T-helper 1 cell treated with Interleukin-12 subunit alpha and Interleukin-12 subunit beta and Interleukin-4 antibody, amounts not matched to agents 30 μg/mL and 1 μg/mL, for 36 hours (primary cell): ENCODE data around the gene ERGIC1.

Experiments used
- H3K27ac Mint-ChIP-seq: one replicate; pipeline ENCODE4 v1.8.0; 2021; ENCODE audit warnings: mild to moderate bottlenecking, mixed read lengths
- H3K27me3 Mint-ChIP-seq: one replicate; pipeline ENCODE4 v1.8.0; 2021; ENCODE audit warnings: low read depth, mixed read lengths
- H3K36me3 Mint-ChIP-seq: one replicate; pipeline ENCODE4 v1.8.0; 2021; ENCODE audit warnings: low read depth, mixed read lengths
- H3K4me1 Mint-ChIP-seq: one replicate; pipeline ENCODE4 v1.8.0; 2021; ENCODE audit warnings: low read depth, mixed read lengths
- H3K4me3 Mint-ChIP-seq: one replicate; pipeline ENCODE4 v1.8.0; 2021; ENCODE audit warnings: mild to moderate bottlenecking, moderate library complexity, mixed read lengths
- H3K9me3 Mint-ChIP-seq: one replicate; pipeline ENCODE4 v1.8.0; 2021; ENCODE audit warnings: mixed read lengths

The ERGIC1 gene

DNA sequence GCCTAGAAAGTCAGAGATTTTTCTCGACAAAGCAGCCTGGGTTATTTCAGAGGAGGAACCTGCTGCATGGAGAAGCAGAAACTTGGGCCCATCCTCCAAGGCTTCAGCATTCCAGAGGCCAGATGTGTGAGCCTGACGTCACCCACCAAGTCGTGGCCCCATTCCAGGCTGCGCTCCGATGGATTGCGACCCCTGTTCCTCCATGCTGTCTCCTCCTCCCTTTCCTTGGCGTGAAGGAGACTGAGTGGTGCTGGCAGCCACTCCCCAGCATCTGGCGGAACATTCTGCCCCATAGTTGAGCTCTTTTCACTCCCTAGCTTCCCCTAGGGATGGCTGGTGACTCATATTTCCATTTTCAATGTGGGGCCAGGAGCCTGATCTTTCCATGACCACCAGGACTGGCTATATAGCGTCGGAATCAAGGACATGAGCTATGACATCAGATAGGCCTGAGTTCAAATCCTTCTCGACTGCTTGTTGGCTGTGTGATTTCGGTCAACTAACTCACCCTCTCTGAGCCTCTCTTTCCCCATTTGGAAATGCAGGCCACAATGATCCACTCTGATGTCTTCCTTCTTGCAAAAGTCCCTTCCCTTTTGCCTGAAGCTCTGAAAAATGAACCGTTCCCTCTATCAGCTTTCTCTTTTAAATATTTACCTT, 38.6 kb upstream of the ERGIC1 start:
- Mint-ChIP-seq H3K36me3 (no peaks in the 10 kb centered on the region), H3K27ac (no peak overlapping the region), H3K4me3 (no peak overlapping the region), H3K9me3 (no peaks in the 10 kb centered on the region), H3K27me3 (no peaks in the 10 kb centered on the region), H3K4me1 (peaks cover 9% of the 10 kb centered on the region)

GRCh38 chr5:172796306-172796705, 37.7 kb upstream of the ERGIC1 start:
- no peak overlapping the region for H3K4me3 Mint-ChIP-seq
- peaks cover 9% of the 10 kb centered on the region for H3K4me1 Mint-ChIP-seq
- no peaks in the 10 kb centered on the region for H3K9me3 Mint-ChIP-seq
- H3K27me3 Mint-ChIP-seq: no peaks in the 10 kb centered on the region
- no peak overlapping the region for H3K27ac Mint-ChIP-seq
- H3K36me3 Mint-ChIP-seq: no peaks in the 10 kb centered on the region

DNA sequence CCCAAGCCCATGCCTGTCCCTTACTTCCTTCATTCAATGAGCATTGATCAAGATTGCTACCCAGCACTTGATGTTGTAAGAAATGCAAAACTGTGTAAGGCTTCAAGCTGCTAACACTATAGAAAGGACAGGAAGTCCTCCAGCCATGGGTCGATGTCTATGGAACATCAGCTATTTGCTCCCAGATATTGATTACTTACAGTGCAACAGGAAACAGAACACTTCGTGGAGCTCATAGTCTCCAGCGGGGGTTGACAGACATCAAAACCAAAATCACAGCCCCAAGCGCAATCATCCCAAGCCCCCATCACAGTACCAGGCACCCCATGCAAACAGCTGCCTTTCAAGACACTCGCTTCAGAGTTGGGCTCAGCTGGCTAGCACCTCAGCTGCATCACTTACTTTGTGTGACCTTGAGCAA, 36.3 kb upstream of the ERGIC1 start:
- Mint-ChIP-seq H3K27me3 (no peaks in the 10 kb centered on the region), H3K4me3 (no peak overlapping the region), H3K4me1 (peaks cover 9% of the 10 kb centered on the region)

DNA sequence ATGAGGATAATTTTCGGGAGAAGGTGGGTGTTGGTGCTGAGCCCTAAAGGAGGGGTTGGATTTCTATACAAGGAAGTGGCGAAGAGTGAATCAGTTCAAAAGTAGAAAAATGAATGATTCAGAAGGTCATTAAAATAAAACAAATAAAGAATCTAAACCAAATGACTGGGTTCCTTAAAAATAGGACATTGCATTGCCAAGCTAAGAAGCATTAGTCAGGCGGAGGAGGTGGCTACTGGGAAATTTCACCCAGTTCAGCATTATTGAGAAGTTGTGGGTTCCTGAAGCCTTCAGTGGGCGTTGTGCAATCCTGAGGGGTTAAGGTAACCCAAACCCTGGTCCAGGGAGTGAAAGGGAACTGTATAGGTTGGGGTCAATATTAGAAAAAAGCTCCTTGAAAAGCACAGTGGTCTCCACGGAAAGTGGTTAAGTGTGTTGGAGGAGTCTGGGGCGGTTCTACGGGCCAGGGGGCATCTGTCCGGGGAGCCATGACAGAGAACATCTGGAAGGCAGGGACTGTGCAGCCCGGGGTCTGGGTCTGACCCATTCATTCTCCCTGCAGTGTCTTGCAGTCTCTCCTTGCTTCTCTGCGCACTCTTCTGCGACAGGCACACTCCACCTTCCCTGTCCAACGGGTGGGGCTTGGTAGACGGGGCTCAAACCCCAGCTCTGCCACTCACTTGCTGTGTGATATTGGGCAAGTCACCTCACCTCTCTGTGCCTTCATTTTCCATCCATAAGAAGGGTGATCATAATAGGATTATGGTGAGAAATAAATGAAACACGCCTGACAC, 35.4 kb upstream of the ERGIC1 start:
- Mint-ChIP-seq H3K4me1 (peaks cover 9% of the 10 kb centered on the region), H3K27me3 (no peaks in the 10 kb centered on the region), H3K36me3 (no peaks in the 10 kb centered on the region), H3K4me3 (no peak overlapping the region), H3K9me3 (no peaks in the 10 kb centered on the region), H3K27ac (no peak overlapping the region)

More for the DNA sequence above, 36.3 kb upstream of the ERGIC1 start:
- no peaks in the 10 kb centered on the region for H3K36me3 Mint-ChIP-seq
- no peaks in the 10 kb centered on the region for H3K9me3 Mint-ChIP-seq
- no peak overlapping the region for H3K27ac Mint-ChIP-seq

DNA sequence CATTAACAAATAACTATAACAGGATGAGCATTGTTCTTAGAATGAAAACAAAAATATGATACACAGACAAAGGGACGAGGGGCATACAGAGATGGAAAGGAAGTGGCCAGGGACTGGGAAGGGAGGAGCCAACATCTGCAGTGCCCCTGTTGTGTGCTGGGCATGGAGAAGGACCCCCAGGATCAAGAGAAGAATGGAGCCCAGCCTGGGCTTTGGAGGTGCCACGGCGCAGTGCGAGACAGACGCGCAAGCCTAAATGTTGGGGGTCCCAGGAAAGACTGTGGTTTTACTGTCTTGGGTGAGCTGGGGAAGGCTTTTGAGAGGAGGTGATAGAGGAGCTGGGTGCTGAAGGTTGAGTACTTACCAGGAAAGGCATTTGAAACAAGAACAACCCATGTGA, 34.6 kb upstream of the ERGIC1 start:
- no peaks in the 10 kb centered on the region for H3K36me3 Mint-ChIP-seq
- peaks cover 3% of the 10 kb centered on the region for H3K27me3 Mint-ChIP-seq
- no peaks in the 10 kb centered on the region for H3K9me3 Mint-ChIP-seq
- peaks cover 5% of the 10 kb centered on the region for H3K4me1 Mint-ChIP-seq
- no peak overlapping the region for H3K27ac Mint-ChIP-seq
- H3K4me3 Mint-ChIP-seq: no peak overlapping the region

DNA sequence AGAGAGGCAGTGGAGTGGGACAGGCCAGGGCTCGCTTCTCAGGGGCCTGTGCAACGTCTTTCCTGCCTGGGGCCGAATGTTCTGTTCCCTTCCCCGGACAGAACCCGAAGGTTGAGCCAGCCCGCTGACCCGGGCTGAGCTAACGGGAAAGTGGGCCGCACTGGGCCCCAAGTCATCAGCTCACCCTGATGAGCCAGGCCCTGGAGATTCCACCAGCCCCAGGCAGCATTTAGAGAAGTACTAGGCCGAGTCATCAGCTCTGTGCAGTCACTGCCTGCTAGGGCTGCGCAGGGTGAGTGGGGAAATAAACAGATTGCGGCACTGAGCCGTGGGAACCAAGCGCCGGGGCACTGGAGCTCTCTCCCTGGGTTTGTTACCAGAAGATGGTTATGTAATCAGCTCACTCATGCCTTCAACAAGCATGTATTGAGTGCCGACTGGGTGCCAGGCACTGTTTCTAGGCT, 33.9 kb upstream of the ERGIC1 start:
- no peak overlapping the region for H3K27ac Mint-ChIP-seq
- peaks cover 5% of the 10 kb centered on the region for H3K4me1 Mint-ChIP-seq
- no peaks in the 10 kb centered on the region for H3K9me3 Mint-ChIP-seq
- H3K36me3 Mint-ChIP-seq: no peaks in the 10 kb centered on the region
- no peak overlapping the region for H3K4me3 Mint-ChIP-seq
- peaks cover 3% of the 10 kb centered on the region for H3K27me3 Mint-ChIP-seq

- Mint-ChIP-seq H3K4me3 (no peak overlapping the region), H3K27ac (no peak overlapping the region), H3K36me3 (no peaks in the 10 kb centered on the region), H3K4me1 (peaks cover 5% of the 10 kb centered on the region), H3K9me3 (no peaks in the 10 kb centered on the region), H3K27me3 (peaks cover 3% of the 10 kb centered on the region)
Measured at GRCh38 chr5:172801179-172801671, 32.8 kb upstream of the ERGIC1 start.

GRCh38 chr5:172802112-172802511, 31.9 kb upstream of the ERGIC1 start:
- Mint-ChIP-seq H3K4me3 (no peak overlapping the region), H3K27ac (no peak overlapping the region)

GRCh38 chr5:172802567-172803176, 31.4 kb upstream of the ERGIC1 start:
- H3K27me3 Mint-ChIP-seq: peaks cover 3% of the 10 kb centered on the region
- no peak overlapping the region for H3K27ac Mint-ChIP-seq
- peaks cover 14% of the 10 kb centered on the region for H3K4me1 Mint-ChIP-seq
- no peaks in the 10 kb centered on the region for H3K36me3 Mint-ChIP-seq
- no peak overlapping the region for H3K4me3 Mint-ChIP-seq
- no peaks in the 10 kb centered on the region for H3K9me3 Mint-ChIP-seq

More at GRCh38 chr5:172802112-172802511, 31.9 kb upstream of the ERGIC1 start:
- Mint-ChIP-seq H3K36me3 (no peaks in the 10 kb centered on the region), H3K27me3 (peaks cover 3% of the 10 kb centered on the region), H3K9me3 (no peaks in the 10 kb centered on the region), H3K4me1 (peaks cover 9% of the 10 kb centered on the region)

- Mint-ChIP-seq H3K4me3 (no peak overlapping the region), H3K36me3 (no peaks in the 10 kb centered on the region), H3K9me3 (peaks cover 4% of the 10 kb centered on the region), H3K4me1 (peaks cover 13% of the 10 kb centered on the region), H3K27ac (no peak overlapping the region), H3K27me3 (peaks cover 3% of the 10 kb centered on the region)
Measured at GRCh38 chr5:172805018-172805683, 28.9 kb upstream of the ERGIC1 start.

- H3K27me3 Mint-ChIP-seq: peaks cover 3% of the 10 kb centered on the region
- peaks cover 4% of the 10 kb centered on the region for H3K9me3 Mint-ChIP-seq
- peaks cover 13% of the 10 kb centered on the region for H3K4me1 Mint-ChIP-seq
- H3K36me3 Mint-ChIP-seq: no peaks in the 10 kb centered on the region
- H3K27ac Mint-ChIP-seq: no peak overlapping the region
- no peak overlapping the region for H3K4me3 Mint-ChIP-seq
Measured at GRCh38 chr5:172805736-172806255, 28.3 kb upstream of the ERGIC1 start.

- Mint-ChIP-seq H3K27me3 (peaks cover 3% of the 10 kb centered on the region), H3K36me3 (no peaks in the 10 kb centered on the region), H3K4me3 (peak overlapping the region; percentile 59), H3K27ac (peak overlapping the region; percentile 84), H3K9me3 (peaks cover 4% of the 10 kb centered on the region), H3K4me1 (peaks cover 13% of the 10 kb centered on the region)
Measured at GRCh38 chr5:172806897-172807672, 27.0 kb upstream of the ERGIC1 start.

GRCh38 chr5:172807766-172808311, 26.2 kb upstream of the ERGIC1 start:
- peak overlapping the region; percentile 84 for H3K27ac Mint-ChIP-seq
- H3K9me3 Mint-ChIP-seq: peaks cover 4% of the 10 kb centered on the region
- H3K27me3 Mint-ChIP-seq: peaks cover 3% of the 10 kb centered on the region
- peak overlapping the region; percentile 59 for H3K4me3 Mint-ChIP-seq
- no peaks in the 10 kb centered on the region for H3K36me3 Mint-ChIP-seq
- H3K4me1 Mint-ChIP-seq: peaks cover 13% of the 10 kb centered on the region
